ENCODE results near the gene ANG. TPM values are rescaled to one million over a fixed set of nuclear protein-coding genes. Genes with fewer than 3 reads are reported as not detected.

The ANG gene
- total and polyA plus RNA-seq, 10 of the 15 experiments (the other 5 are each of a cell fraction or from before 2014, with no cell fraction given), result 1.0 to 5.9 (median 2.2) TPM

- 24% methylated on average over 1 of the region's 1 CpG for WGBS (ENCODE audit: insufficient coverage, insufficient replicate concordance, low lambda C conversion rate, missing lambda C conversion rate)
- H3K4me2 ChIP-seq (ENCODE audit: control insufficient read depth, insufficient read depth), result peak overlapping the region; percentile 97
- no peaks in the 10 kb centered on the region for H3K36me3 ChIP-seq (ENCODE audit: control insufficient read depth in 2 of 2, insufficient read depth in 2 of 2, low read length in 1 of 2)
- no peaks in the 10 kb centered on the region for H3K9me3 ChIP-seq (replicated peaks; ENCODE audit: control insufficient read depth, insufficient read depth, low read length)
- H3K27me3 ChIP-seq (replicated peaks in 1 of 2; ENCODE audit: control insufficient read depth in 2 of 2, insufficient read depth in 2 of 2, low read length in 1 of 2), result no peaks in the 10 kb centered on the region
- ChIA-PET SMC1A (ENCODE audit: uncharacterized antibody, unreplicated experiment) (interaction anchor here (0.6 to 8.9 kb wide), 12 partner anchors 11 to 350 kb away, joined by 3 to 150 read pairs (median 12); partner anchors contain the start of genes PARP2 and RNASE11), RAD21 (ENCODE audit: unreplicated experiment) (interaction anchor here (0.6 to 8.9 kb wide), 13 partner anchors 10 to 352 kb away, joined by 3 to 156 read pairs (median 7); partner anchors contain the start of gene TEP1), POLR2A (interaction anchor here (0.6 to 5.6 kb wide), 5 partner anchors 11 to 350 kb away, joined by 3 to 69 read pairs (median 15); partner anchors contain the start of gene PARP2), CTCF (interaction anchor here (1.6 to 11.0 kb wide), 7 partner anchors 11 to 70 kb away, joined by 7 to 214 read pairs (median 21); no protein-coding TSS in a partner anchor)
- no peak for ATAC-seq
- peaks cover 20% of the 10 kb centered on the region for H3K4me1 ChIP-seq (ENCODE audit: control insufficient read depth, insufficient read depth, low read length)
- H3K79me2 ChIP-seq (ENCODE audit: control insufficient read depth, insufficient read depth, low read length), result no peaks in the 10 kb centered on the region
- DNase-seq (ENCODE audit: low read depth, low spot score), result no peak
- FAIRE-seq, result no peak
- in situ Hi-C loops (cut with MboI) (loop anchor here (5.0 kb wide), 3 partner anchors 48 to 348 kb away; partner anchors contain the start of genes CCNB1IP1 and PIP4P1), intact Hi-C loops (cut with micrococcal nuclease; ENCODE audit: unreplicated experiment) (loop anchor here (5.0 kb wide), 2 partner anchors 218 to 268 kb away; partner anchors contain the start of genes PIP4P1 and TEP1)
- peak overlapping the region; percentile 99; the same call in 1 of the 2 replicates for H3K27ac ChIP-seq (ENCODE audit: control insufficient read depth, insufficient read depth)
- H3K4me3 ChIP-seq, result peak overlapping the region; percentile 73; the same call in 1 of the 2 replicates
- no TSS peak for BruUV-seq (replicated peaks)
- no peaks in the 10 kb centered on the region for H4K20me1 ChIP-seq (ENCODE audit: control insufficient read depth, insufficient read depth)
- no peak overlapping the region for H3K9ac ChIP-seq (ENCODE audit: control insufficient read depth, insufficient read depth, low read length)
- peak overlapping the region; percentile 66 for H2AFZ ChIP-seq (ENCODE audit: control insufficient read depth, low read depth, low read length)
- peak; percentile 97 for TF ChIP-seq RAD51 (IDR thresholded peaks at IDR 0.05)
- TF ChIP-seq CHD4 (IDR thresholded peaks at IDR 0.05), result no peak
- TF ChIP-seq POU2F2 (IDR thresholded peaks at IDR 0.05; ENCODE audit: borderline replicate concordance, low read depth, low read length), result no peak
- TF ChIP-seq FOS (IDR thresholded peaks at IDR 0.05; ENCODE audit: borderline replicate concordance, extremely low read depth, insufficient read length), result peak; percentile 15
- no peak for TF ChIP-seq SUPT20H (IDR thresholded peaks at IDR 0.05; ENCODE audit: borderline replicate concordance, control insufficient read depth, low read depth, low read length)
- TF ChIP-seq USF2 (IDR thresholded peaks at IDR 0.05; ENCODE audit: borderline replicate concordance, low read depth, low read length), result peak; percentile 67; the same call in 1 of the 2 replicates
- TF ChIP-seq SIX5 (IDR thresholded peaks at IDR 0.05; ENCODE audit: low read depth, low read length, severe bottlenecking), result no peak
- no peak for TF ChIP-seq STAT1 (conservative IDR thresholded peaks at IDR 0.05)
- no peak for TF ChIP-seq E4F1 (IDR thresholded peaks at IDR 0.05; ENCODE audit: borderline replicate concordance, partially characterized antibody)
- peak; percentile 52; the same call in 1 of the 2 replicates for TF ChIP-seq ATF3 (IDR thresholded peaks at IDR 0.05; ENCODE audit: borderline replicate concordance, extremely low read depth, low read depth, low read length)
- no peak for TF ChIP-seq HSF1 (IDR thresholded peaks at IDR 0.05; ENCODE audit: low read depth, low read length)
- TF ChIP-seq RELB (IDR thresholded peaks at IDR 0.05; ENCODE audit: low read depth), result 0 out of 2 replicates have a peak, but pooled peaks have one; percentile 23
- no peak for TF ChIP-seq ATF7 (IDR thresholded peaks at IDR 0.05; ENCODE audit: low read depth)
- peak; percentile 89 for TF ChIP-seq NFYB (IDR thresholded peaks at IDR 0.05; ENCODE audit: insufficient read depth, low read depth, low read length)
- TF ChIP-seq DPF2 (IDR thresholded peaks at IDR 0.05), result no peak
- TF ChIP-seq TCF7 (IDR thresholded peaks at IDR 0.05; ENCODE audit: borderline replicate concordance), result no peak
- no peak for TF ChIP-seq FOXK2 (IDR thresholded peaks at IDR 0.05)
Observed at GRCh38 chr14:20679907-20680306, 8.7 kb upstream of the ANG start.
